Stimulated activated CD8-positive, alpha-beta memory T cell treated with anti-CD3 and anti-CD28 coated beads, Interleukin-12 subunit alpha, Interleukin-12 subunit beta, amount 100 ng/mL, for 24 hours (primary cell): ENCODE data around the gene FAM3C.

ENCODE experiments used
- DNase-seq: peaks from one replicate; pipeline ENCODE4 v3.0.0-alpha.2; 2020; ENCODE audit errors: extremely low read depth

The FAM3C gene

GRCh38 chr7:121300685-121301420 lies 95.3 kb downstream of the FAM3C start:
- no peak for DNase-seq
